H9 (cell line): Measurements from ENCODE around the gene DEFB132. TPM values are rescaled to one million over a fixed set of nuclear protein-coding genes. Genes with fewer than 3 reads are reported as not detected.

Experiments used
- DNase-seq: peaks from one replicate; pipeline ENCODE4 v3.0.0-alpha.2; 2017
- H2AFZ ChIP-seq: one replicate; pipeline ENCODE4 v1.6.1; 2013; ENCODE audit warnings: mild to moderate bottlenecking, low read length, control low read depth, moderate library complexity
- H2AK5ac ChIP-seq: 2 replicates; pipeline ENCODE4 v1.6.1; 2013; ENCODE audit warnings: low read length, control low read depth, mixed read lengths; ENCODE audit not compliant: insufficient read length
- H2BK120ac ChIP-seq: one replicate; pipeline ENCODE4 v1.6.1; 2013; ENCODE audit warnings: low read depth, mild to moderate bottlenecking, low read length, control low read depth, inconsistent platforms; ENCODE audit not compliant: poor library complexity, severe bottlenecking
- H2BK12ac ChIP-seq: 2 replicates; pipeline ENCODE4 v1.6.1; 2013; ENCODE audit warnings: low read length, control low read depth, mixed read lengths, low read depth; ENCODE audit not compliant: insufficient read length
- H2BK15ac ChIP-seq: 2 replicates; pipeline ENCODE4 v1.6.1; 2013; ENCODE audit warnings: low read depth, low read length, control low read depth
- H2BK20ac ChIP-seq: one replicate; pipeline ENCODE4 v1.6.1; 2013; ENCODE audit warnings: low read depth, mild to moderate bottlenecking, low read length, control low read depth, inconsistent platforms; ENCODE audit not compliant: poor library complexity, severe bottlenecking
- H2BK5ac ChIP-seq: 2 replicates; pipeline ENCODE4 v1.6.1; 2013; ENCODE audit warnings: low read length, control low read depth, mixed read lengths; ENCODE audit not compliant: insufficient read length
- H3K14ac ChIP-seq: 2 replicates; pipeline ENCODE4 v1.6.1; 2013; ENCODE audit warnings: low read length, control low read depth; ENCODE audit not compliant: insufficient read depth
- H3K18ac ChIP-seq: 2 replicates; pipeline ENCODE4 v1.6.1; 2013; ENCODE audit warnings: low read depth, mild to moderate bottlenecking, mixed read lengths, low read length, control low read depth; ENCODE audit not compliant: insufficient read length
- H3K23ac ChIP-seq: 2 replicates; pipeline ENCODE4 v1.6.1; 2013; ENCODE audit warnings: low read length, control low read depth, mixed read lengths, low read depth; ENCODE audit not compliant: insufficient read length
- H3K23me2 ChIP-seq: 2 replicates; pipeline ENCODE4 v1.6.1; 2013; ENCODE audit warnings: low read depth, mild to moderate bottlenecking, mixed read lengths, low read length, control low read depth; ENCODE audit not compliant: insufficient read length, poor library complexity, severe bottlenecking
- H3K27ac ChIP-seq: 2 replicates; pipeline ENCODE4 v1.5.1; 2013; ENCODE audit warnings: low read length, control low read depth, mixed read lengths, low read depth; ENCODE audit not compliant: insufficient read length
- H3K27me3 ChIP-seq: 2 replicates; pipeline ENCODE4 v1.6.1; 2013; ENCODE audit warnings: low read length, control low read depth, inconsistent platforms; ENCODE audit not compliant: insufficient read depth
- H3K4ac ChIP-seq: 2 replicates; pipeline ENCODE4 v1.6.1; 2013; ENCODE audit warnings: low read depth, mild to moderate bottlenecking, control low read depth, inconsistent platforms, low read length, moderate library complexity
- H3K4me1 ChIP-seq: 2 replicates; pipeline ENCODE4 v1.6.1; 2013; ENCODE audit warnings: low read length, control low read depth, inconsistent platforms; ENCODE audit not compliant: insufficient read depth
- H3K4me2 ChIP-seq: 2 replicates; pipeline ENCODE4 v1.6.1; 2013; ENCODE audit warnings: low read length, control low read depth, mixed read lengths; ENCODE audit not compliant: insufficient read length, insufficient read depth
- H3K56ac ChIP-seq: 2 replicates; pipeline ENCODE4 v1.6.1; 2013; ENCODE audit warnings: low read depth, mild to moderate bottlenecking, mixed read lengths, low read length, control low read depth; ENCODE audit not compliant: insufficient read length
- H3K79me1 ChIP-seq: 2 replicates; pipeline ENCODE4 v1.6.1; 2013; ENCODE audit warnings: low read depth, mild to moderate bottlenecking, moderate library complexity, low read length, control low read depth, inconsistent platforms; ENCODE audit not compliant: insufficient read depth, poor library complexity, severe bottlenecking
- H3K79me2 ChIP-seq: 2 replicates; pipeline ENCODE4 v1.6.1; 2013; ENCODE audit warnings: low read length, control low read depth, inconsistent platforms; ENCODE audit not compliant: insufficient read depth
- H3K9ac ChIP-seq: 2 replicates; pipeline ENCODE4 v1.6.1; 2013; ENCODE audit warnings: low read length, control low read depth, mixed read lengths; ENCODE audit not compliant: insufficient read length; ENCODE audit errors: extremely low read depth
- H3K9me3 ChIP-seq: one replicate; pipeline ENCODE4 v1.6.1; 2013; ENCODE audit warnings: low read depth, low read length, inconsistent platforms; ENCODE audit not compliant: control insufficient read depth
- H3T11ph ChIP-seq: one replicate; pipeline ENCODE4 v1.6.1; 2013; ENCODE audit warnings: mild to moderate bottlenecking, low read length, control low read depth, inconsistent platforms
- H4K20me1 ChIP-seq: one replicate; pipeline ENCODE4 v1.6.1; 2013; ENCODE audit not compliant: control insufficient read depth, insufficient read length, insufficient read depth
- H4K5ac ChIP-seq: 2 replicates; pipeline ENCODE4 v1.6.1; 2013; ENCODE audit warnings: low read depth, mild to moderate bottlenecking, mixed read lengths, low read length, control low read depth; ENCODE audit not compliant: insufficient read length
- H4K8ac ChIP-seq: replicated peaks from 2 replicates; pipeline ENCODE4 v1.6.1; 2013; ENCODE audit warnings: low read length, control low read depth, mixed read lengths, low read depth; ENCODE audit not compliant: insufficient read length
- H4K91ac ChIP-seq: 2 replicates; pipeline ENCODE4 v1.6.1; 2013; ENCODE audit warnings: low read depth, mild to moderate bottlenecking, moderate library complexity, mixed read lengths, low read length, control low read depth; ENCODE audit not compliant: insufficient read length
- H3K27ac Mint-ChIP-seq, 3 experiments: 2 replicates in 2 of 3; 3 replicates in 1 of 3; pipeline ENCODE4 v1.8.0; 2020 to 2021; ENCODE audit warnings: mixed read lengths in 3 of 3, mild to moderate bottlenecking in 1 of 3, moderate library complexity in 1 of 3
- H3K27me3 Mint-ChIP-seq: 2 replicates; pipeline ENCODE4 v1.8.0; 2021; ENCODE audit warnings: low read depth, mild to moderate bottlenecking, moderate library complexity, mixed read lengths
- H3K36me3 Mint-ChIP-seq, 3 experiments: 2 replicates in 2 of 3; 3 replicates in 1 of 3; pipeline ENCODE4 v1.8.0; 2020 to 2021; ENCODE audit warnings: low read depth in 3 of 3, mixed read lengths in 3 of 3; ENCODE audit not compliant: insufficient read depth in 1 of 3
- H3K4me1 Mint-ChIP-seq, 2 experiments: 2 replicates each; pipeline ENCODE4 v1.8.0; 2020; ENCODE audit warnings: mixed read lengths in 2 of 2
- H3K4me3 Mint-ChIP-seq, 2 experiments: 2 replicates in 1 of 2; 3 replicates in 1 of 2; pipeline ENCODE4 v1.8.0; 2020 to 2021; ENCODE audit warnings: mild to moderate bottlenecking in 2 of 2, mixed read lengths in 2 of 2, moderate library complexity in 1 of 2
- H3K9me3 Mint-ChIP-seq, 2 experiments: 2 replicates in 1 of 2; 3 replicates in 1 of 2; pipeline ENCODE4 v1.8.0; 2020; ENCODE audit warnings: mild to moderate bottlenecking in 2 of 2, mixed read lengths in 2 of 2, moderate library complexity in 1 of 2
- WGBS: extraction: QIAGEN DNeasy Blood & Tissue Kit; methylation state at CpG from one replicate; pipeline ENCODE4 v1.1.7; 2013; ENCODE audit warnings: missing lambda C conversion rate, low lambda C conversion rate, mixed read lengths; ENCODE audit not compliant: insufficient read length; ENCODE audit errors: extremely low coverage; 5-methylcytosine and 5-hydroxymethylcytosine counted together
- total RNA-seq: library from RNA; stranded (reverse); gene quantifications from 2 replicates; pipeline ENCODE4 v1.2.1, GENCODE V29; 2021
- TF ChIP-seq, protein P1 (sequence below): fragments of 200-600 bp; sonication (generic); conservative IDR thresholded peaks from 3 replicates; pipeline ENCODE4 v1.8.0; 2021; ENCODE audit warnings: antibody characterized with exemption, mild to moderate bottlenecking

Gene DEFB132
- total RNA-seq, 1 experiment from 2014 or later, result not detected

GRCh38 chr20:289693-290083 is 32.2 kb downstream of the DEFB132 start:
- Histone ChIP-seq H4K5ac (no peak overlapping the region), H2AK5ac (no peak overlapping the region), H2BK5ac (no peak overlapping the region), H4K20me1 (no peaks in the 10 kb centered on the region), H2BK15ac (no peak overlapping the region), H3K23me2 (peaks cover 6% of the 10 kb centered on the region), H4K91ac (no peak overlapping the region), H3K23ac (no peak overlapping the region), H3K9ac (peak overlapping the region; percentile 79), H4K8ac (no peak overlapping the region), H3K18ac (no peak overlapping the region), H3K27ac (no peak overlapping the region), H3K14ac (peak overlapping the region; percentile 91; the same call in 1 of the 2 replicates), H2BK12ac (no peak overlapping the region), H3K4me2 (peak overlapping the region; percentile 75), H3T11ph (no peak overlapping the region), H3K56ac (no peak overlapping the region), H3K79me1 (no peaks in the 10 kb centered on the region), H3K4me1 (peaks cover 5% of the 10 kb centered on the region; the same call in 1 of the 2 replicates), H2BK20ac (no peak overlapping the region), H3K79me2 (no peaks in the 10 kb centered on the region; the same call in 1 of the 2 replicates), H2BK120ac (no peak overlapping the region), H3K4ac (no peak overlapping the region), H3K27me3 (no peaks in the 10 kb centered on the region; the same call in 1 of the 2 replicates), H3K9me3 (no peaks in the 10 kb centered on the region), H2AFZ (peak overlapping the region; percentile 99)
- TF ChIP-seq, protein P1, sequence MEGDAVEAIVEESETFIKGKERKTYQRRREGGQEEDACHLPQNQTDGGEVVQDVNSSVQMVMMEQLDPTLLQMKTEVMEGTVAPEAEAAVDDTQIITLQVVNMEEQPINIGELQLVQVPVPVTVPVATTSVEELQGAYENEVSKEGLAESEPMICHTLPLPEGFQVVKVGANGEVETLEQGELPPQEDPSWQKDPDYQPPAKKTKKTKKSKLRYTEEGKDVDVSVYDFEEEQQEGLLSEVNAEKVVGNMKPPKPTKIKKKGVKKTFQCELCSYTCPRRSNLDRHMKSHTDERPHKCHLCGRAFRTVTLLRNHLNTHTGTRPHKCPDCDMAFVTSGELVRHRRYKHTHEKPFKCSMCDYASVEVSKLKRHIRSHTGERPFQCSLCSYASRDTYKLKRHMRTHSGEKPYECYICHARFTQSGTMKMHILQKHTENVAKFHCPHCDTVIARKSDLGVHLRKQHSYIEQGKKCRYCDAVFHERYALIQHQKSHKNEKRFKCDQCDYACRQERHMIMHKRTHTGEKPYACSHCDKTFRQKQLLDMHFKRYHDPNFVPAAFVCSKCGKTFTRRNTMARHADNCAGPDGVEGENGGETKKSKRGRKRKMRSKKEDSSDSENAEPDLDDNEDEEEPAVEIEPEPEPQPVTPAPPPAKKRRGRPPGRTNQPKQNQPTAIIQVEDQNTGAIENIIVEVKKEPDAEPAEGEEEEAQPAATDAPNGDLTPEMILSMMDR, result no peak
- DNase-seq, result no peak
- Mint-ChIP-seq H3K27ac (peak overlapping the region; percentile 25 to 88 (median 66); a peak in 2 of 7 replicates), H3K27me3 (peaks cover 15% of the 10 kb centered on the region), H3K4me1 (peaks cover 0 to 5% of the 10 kb centered on the region in 2 experiments; a peak in 2 of 4 replicates), H3K4me3 (no peak overlapping the region), H3K36me3 (peaks cover 2 to 21% (median 7%) of the 10 kb centered on the region in 3 experiments; a peak in 5 of 7 replicates), H3K9me3 (no peaks in the 10 kb centered on the region; a peak in 1 of 5 replicates)
- WGBS, result no CpG with 5 or more reads among the region's 2 CpGs
